Neural cell (in vitro differentiated cells): ENCODE results near the gene RNF225. TPM values are rescaled to one million over a fixed set of nuclear protein-coding genes. Genes with fewer than 3 reads are reported as not detected.

Source experiments
- H2AFZ ChIP-seq: fragments of 200-600, 300-800 bp; sonication (generic), shearing (Covaris generic); 2 replicates; pipeline ENCODE4 v1.6.0; 2014; ENCODE audit warnings: low read depth, mild to moderate bottlenecking, antibody characterized with exemption, low read length, moderate library complexity
- H3F3A ChIP-seq: fragments of 200-600 bp; shearing (Covaris generic); 2 replicates; pipeline ENCODE4 v1.6.1; 2016; ENCODE audit warnings: mild to moderate bottlenecking, moderate library complexity, mixed read lengths, antibody characterized with exemption, low read length; ENCODE audit not compliant: insufficient read depth, poor library complexity, severe bottlenecking
- H3K27ac ChIP-seq: fragments of 200-600, 300-800 bp; sonication (generic), shearing (Covaris generic); 2 replicates; pipeline ENCODE4 v1.5.1; 2014; ENCODE audit warnings: mild to moderate bottlenecking, low read length, moderate library complexity
- H3K27me3 ChIP-seq: fragments of 300-800, 200-600 bp; sonication (generic), shearing (Covaris generic); 2 replicates; pipeline ENCODE4 v1.6.0; 2014; ENCODE audit warnings: mild to moderate bottlenecking, low read depth, low read length, moderate library complexity; ENCODE audit not compliant: insufficient read depth
- H3K36me3 ChIP-seq: fragments of 300-800, 200-600 bp; sonication (generic), shearing (Covaris generic); 2 replicates; pipeline ENCODE4 v1.5.1; 2014; ENCODE audit warnings: mild to moderate bottlenecking, antibody characterized with exemption, low read length, moderate library complexity; ENCODE audit not compliant: insufficient read depth
- H3K4me2 ChIP-seq: fragments of 300-800, 200-600 bp; sonication (generic), shearing (Covaris generic); 2 replicates; pipeline ENCODE4 v1.6.0; 2014; ENCODE audit warnings: mild to moderate bottlenecking, low read length
- H3K4me3 ChIP-seq: fragments of 300-800, 200-600 bp; sonication (generic), shearing (Covaris generic); 2 replicates; pipeline ENCODE4 v1.5.1; 2014; ENCODE audit warnings: mild to moderate bottlenecking, low read length, moderate library complexity
- H3K79me2 ChIP-seq: fragments of 200-600 bp; shearing (Covaris generic); replicated peaks from 2 replicates; pipeline ENCODE4 v1.6.0; 2014; ENCODE audit warnings: mild to moderate bottlenecking, low read length, moderate library complexity; ENCODE audit not compliant: insufficient read depth
- H3K9ac ChIP-seq: fragments of 300-800, 200-600 bp; sonication (generic), shearing (Covaris generic); 2 replicates; pipeline ENCODE4 v1.6.1; 2016; ENCODE audit warnings: mild to moderate bottlenecking, low read length, mixed read lengths
- H3K9me2 ChIP-seq: fragments of 200-600 bp; shearing (Covaris generic); 2 replicates; pipeline ENCODE4 v1.6.1; 2016; ENCODE audit warnings: mild to moderate bottlenecking, low read length, mixed read lengths; ENCODE audit not compliant: insufficient read depth
- H3K9me3 ChIP-seq: fragments of 200-600, 300-800 bp; sonication (generic), shearing (Covaris generic); 2 replicates; pipeline ENCODE4 v1.6.1; 2016; ENCODE audit warnings: mild to moderate bottlenecking, mixed run types, low read length, moderate library complexity, mixed read lengths
- H4K20me1 ChIP-seq: fragments of 200-600 bp; shearing (Covaris generic); 2 replicates; pipeline ENCODE4 v1.6.1; 2016; ENCODE audit warnings: mild to moderate bottlenecking, mixed run types; ENCODE audit not compliant: insufficient read depth
- CTCF ChIP-seq: fragments of 450-650 bp; IDR thresholded peaks from 2 replicates; pipeline ENCODE4 v1.5.1; 2014; ENCODE audit warnings: antibody characterized with exemption, mild to moderate bottlenecking, moderate library complexity; ENCODE audit not compliant: poor library complexity, severe bottlenecking
- EP300 ChIP-seq: fragments of 450-650 bp; conservative IDR thresholded peaks from 2 replicates; pipeline ENCODE4 v1.6.1; 2014; ENCODE audit warnings: antibody characterized with exemption, mild to moderate bottlenecking, moderate library complexity; ENCODE audit not compliant: poor library complexity, severe bottlenecking
- EZH2 ChIP-seq: fragments of 200-600, 300-800 bp; shearing (Covaris generic), sonication (generic); IDR thresholded peaks from 2 replicates; pipeline ENCODE4 v1.6.1; 2014; ENCODE audit warnings: antibody characterized with exemption, low read length, borderline replicate concordance, mild to moderate bottlenecking; ENCODE audit not compliant: insufficient read depth, poor library complexity, severe bottlenecking
- MXI1 ChIP-seq: fragments of 450-650 bp; conservative IDR thresholded peaks from 2 replicates; pipeline ENCODE4 v1.6.1; 2014; ENCODE audit warnings: antibody characterized with exemption, mild to moderate bottlenecking; ENCODE audit not compliant: poor library complexity, severe bottlenecking
- POLR2AphosphoS5 ChIP-seq: IDR thresholded peaks from 2 replicates; pipeline ENCODE4 v1.6.1; 2012
- RAD21 ChIP-seq: fragments of 450-650 bp; conservative IDR thresholded peaks from 2 replicates; pipeline ENCODE4 v1.6.1; 2014; ENCODE audit warnings: antibody characterized with exemption, mild to moderate bottlenecking, moderate library complexity
- REST ChIP-seq: IDR thresholded peaks from 2 replicates; pipeline ENCODE4 v1.6.1; 2012; ENCODE audit warnings: borderline replicate concordance
- SMC3 ChIP-seq: fragments of 450-650 bp; conservative IDR thresholded peaks from 2 replicates; pipeline ENCODE4 v1.6.1; 2014; ENCODE audit warnings: antibody characterized with exemption, mild to moderate bottlenecking, moderate library complexity; ENCODE audit not compliant: poor library complexity
- TAF1 ChIP-seq: IDR thresholded peaks from 2 replicates; pipeline ENCODE4 v1.6.1; 2012; ENCODE audit warnings: low read depth
- polyA plus RNA-seq: library from polyadenylated mRNA; depleted of rRNA; stranded (reverse); fragments of >200 nt; gene quantifications from 2 replicates; pipeline ENCODE4 v1.2.3, GENCODE V29; 2014

RNF225 gene
- polyA plus RNA-seq, 1 donor from 2014 or later: not detected

GRCh38 chr19:58364146-58364545, 31.3 kb upstream of the RNF225 start:
- H3K79me2 ChIP-seq: no peaks in the 10 kb centered on the region
- no peaks in the 10 kb centered on the region for H3K9me3 ChIP-seq
- peaks cover 5% of the 10 kb centered on the region for H3F3A ChIP-seq
- no peak overlapping the region for H2AFZ ChIP-seq
- no peak for TF ChIP-seq RAD21
- no peak for TF ChIP-seq CTCF
- TF ChIP-seq POLR2AphosphoS5: no peak
- TF ChIP-seq MXI1: no peak
- no peaks in the 10 kb centered on the region for H3K27me3 ChIP-seq
- no peaks in the 10 kb centered on the region for H3K9me2 ChIP-seq
- H3K4me2 ChIP-seq: no peak overlapping the region
- H3K4me3 ChIP-seq: no peak overlapping the region
- no peaks in the 10 kb centered on the region for H4K20me1 ChIP-seq
- no peak overlapping the region for H3K27ac ChIP-seq
- no peaks in the 10 kb centered on the region for H3K36me3 ChIP-seq
- H3K9ac ChIP-seq: no peak overlapping the region

- no peak overlapping the region for H3K4me2 ChIP-seq
- H2AFZ ChIP-seq: no peak overlapping the region
- H3K9me2 ChIP-seq: no peaks in the 10 kb centered on the region
- H3K9me3 ChIP-seq: no peaks in the 10 kb centered on the region
- H3K27me3 ChIP-seq: no peaks in the 10 kb centered on the region
- no peaks in the 10 kb centered on the region for H3K79me2 ChIP-seq
- no peaks in the 10 kb centered on the region for H3K36me3 ChIP-seq
- H4K20me1 ChIP-seq: no peaks in the 10 kb centered on the region
- no peak overlapping the region for H3K27ac ChIP-seq
- peaks cover 5% of the 10 kb centered on the region for H3F3A ChIP-seq
- TF ChIP-seq TAF1 (no peak), RAD21 (no peak), SMC3 (no peak), EZH2 (no peak), EP300 (no peak), CTCF (no peak), REST (no peak), POLR2AphosphoS5 (no peak), MXI1 (no peak)
- no peak overlapping the region for H3K4me3 ChIP-seq
- H3K9ac ChIP-seq: no peak overlapping the region
These were observed 28.6 kb upstream of the RNF225 start for GRCh38 chr19:58366585-58367430.
